Rectal smooth muscle tissue (tissue), 1 donor: Measurements from ENCODE around the gene ZNF214.
A peak's percentile ranks its signal among the peaks of the same experiment; 100 is the strongest.

Experiments used
- H3K27ac ChIP-seq: one replicate; pipeline ENCODE4 v1.7.0; 2013; ENCODE audit warnings: low read depth, low read length, inconsistent platforms
- H3K27me3 ChIP-seq: one replicate; pipeline ENCODE4 v1.7.0; 2013; ENCODE audit warnings: low read length; ENCODE audit not compliant: control insufficient read depth, insufficient read depth
- H3K36me3 ChIP-seq: one replicate; pipeline ENCODE4 v1.7.0; 2013; ENCODE audit warnings: low read length; ENCODE audit not compliant: control insufficient read depth, insufficient read depth
- H3K4me1 ChIP-seq: one replicate; pipeline ENCODE4 v1.7.0; 2013; ENCODE audit warnings: low read length; ENCODE audit not compliant: control insufficient read depth, insufficient read depth
- H3K4me3 ChIP-seq: one replicate; pipeline ENCODE4 v1.7.0; 2013; ENCODE audit warnings: low read length
- H3K9ac ChIP-seq: one replicate; pipeline ENCODE4 v1.7.0; 2013; ENCODE audit warnings: low read length

The ZNF214 gene

GRCh38 chr11:7020183-7020917 lies at the start of gene ZNF214, which contains the start of gene NLRP14:
TSS of gene ZNF214 (minus strand) at chr11:7020346. CDS start at chr11:7002835, 17,511 bp downstream.
TSS of gene NLRP14 (plus strand) at chr11:7020479. CDS start at chr11:7038587, 18,108 bp downstream.
- peak within 1 kb of the TSS; percentile 19 for H3K9ac ChIP-seq
- no peaks in the 10 kb centered on the region for H3K27me3 ChIP-seq
- H3K4me1 ChIP-seq, result peaks cover 3% of the 10 kb centered on the region
- H3K27ac ChIP-seq, result peak within 1 kb of the TSS; percentile 46
- peak within 1 kb of the TSS; percentile 73 for H3K4me3 ChIP-seq
- H3K36me3 ChIP-seq, result no peaks in the 10 kb centered on the region

GRCh38 chr11:7062534-7062933 lies 42.4 kb upstream of the ZNF214 start:
- Histone ChIP-seq H3K9ac (no peak overlapping the region), H3K4me3 (no peak overlapping the region), H3K36me3 (no peaks in the 10 kb centered on the region), H3K27ac (no peak overlapping the region), H3K4me1 (no peaks in the 10 kb centered on the region), H3K27me3 (no peaks in the 10 kb centered on the region)

- Histone ChIP-seq H3K27ac (no peak overlapping the region), H3K9ac (no peak overlapping the region), H3K4me1 (no peaks in the 10 kb centered on the region), H3K27me3 (no peaks in the 10 kb centered on the region), H3K4me3 (no peak overlapping the region), H3K36me3 (no peaks in the 10 kb centered on the region)
These were observed 40.7 kb upstream of the ZNF214 start for GRCh38 chr11:7060868-7061267.

- Histone ChIP-seq H3K4me3 (no peak overlapping the region), H3K36me3 (no peaks in the 10 kb centered on the region)
These were observed 37.5 kb upstream of the ZNF214 start for GRCh38 chr11:7057641-7058040.

GRCh38 chr11:7056828-7057513 lies 36.8 kb upstream of the ZNF214 start:
- Histone ChIP-seq H3K4me1 (no peaks in the 10 kb centered on the region), H3K27me3 (no peaks in the 10 kb centered on the region), H3K9ac (no peak overlapping the region), H3K27ac (no peak overlapping the region), H3K36me3 (no peaks in the 10 kb centered on the region), H3K4me3 (no peak overlapping the region)

More at GRCh38 chr11:7057641-7058040, 37.5 kb upstream of the ZNF214 start:
- Histone ChIP-seq H3K4me1 (no peaks in the 10 kb centered on the region), H3K27ac (no peak overlapping the region), H3K9ac (no peak overlapping the region), H3K27me3 (no peaks in the 10 kb centered on the region)

- Histone ChIP-seq H3K4me3 (no peak overlapping the region), H3K9ac (no peak overlapping the region), H3K27ac (no peak overlapping the region), H3K27me3 (no peaks in the 10 kb centered on the region), H3K36me3 (no peaks in the 10 kb centered on the region), H3K4me1 (no peaks in the 10 kb centered on the region)
These were observed 30.0 kb upstream of the ZNF214 start for GRCh38 chr11:7050191-7050590.

- Histone ChIP-seq H3K9ac (no peak overlapping the region), H3K27ac (no peak overlapping the region), H3K4me3 (no peak overlapping the region), H3K36me3 (no peaks in the 10 kb centered on the region), H3K4me1 (no peaks in the 10 kb centered on the region), H3K27me3 (no peaks in the 10 kb centered on the region)
These were observed 26.5 kb upstream of the ZNF214 start for GRCh38 chr11:7046474-7047175.

GRCh38 chr11:7034019-7034418 lies 13.9 kb upstream of the ZNF214 start:
- H3K4me3 ChIP-seq, result no peak overlapping the region
- no peaks in the 10 kb centered on the region for H3K4me1 ChIP-seq
- no peaks in the 10 kb centered on the region for H3K36me3 ChIP-seq
- H3K27ac ChIP-seq, result no peak overlapping the region
- H3K9ac ChIP-seq, result no peak overlapping the region
- no peaks in the 10 kb centered on the region for H3K27me3 ChIP-seq

- Histone ChIP-seq H3K36me3 (no peaks in the 10 kb centered on the region), H3K9ac (no peak overlapping the region), H3K4me1 (no peaks in the 10 kb centered on the region), H3K27me3 (no peaks in the 10 kb centered on the region), H3K4me3 (no peak overlapping the region), H3K27ac (no peak overlapping the region)
These were observed 12.5 kb upstream of the ZNF214 start for GRCh38 chr11:7032692-7033091.

GRCh38 chr11:7031471-7031871 lies 11.3 kb upstream of the ZNF214 start:
- Histone ChIP-seq H3K27me3 (no peaks in the 10 kb centered on the region), H3K4me1 (no peaks in the 10 kb centered on the region), H3K36me3 (no peaks in the 10 kb centered on the region), H3K9ac (no peak overlapping the region), H3K27ac (no peak overlapping the region), H3K4me3 (no peak overlapping the region)

GRCh38 chr11:7030836-7031235 lies 10.7 kb upstream of the ZNF214 start:
- Histone ChIP-seq H3K36me3 (no peaks in the 10 kb centered on the region), H3K27ac (no peak overlapping the region), H3K9ac (no peak overlapping the region), H3K4me1 (no peaks in the 10 kb centered on the region), H3K27me3 (no peaks in the 10 kb centered on the region), H3K4me3 (no peak overlapping the region)

GRCh38 chr11:7028141-7028540 lies 8.0 kb upstream of the ZNF214 start:
- Histone ChIP-seq H3K4me1 (no peaks in the 10 kb centered on the region), H3K36me3 (no peaks in the 10 kb centered on the region), H3K27ac (no peak overlapping the region), H3K9ac (no peak overlapping the region), H3K4me3 (no peak overlapping the region), H3K27me3 (no peaks in the 10 kb centered on the region)
